Measurements from ENCODE around the gene GANAB.

DNA sequence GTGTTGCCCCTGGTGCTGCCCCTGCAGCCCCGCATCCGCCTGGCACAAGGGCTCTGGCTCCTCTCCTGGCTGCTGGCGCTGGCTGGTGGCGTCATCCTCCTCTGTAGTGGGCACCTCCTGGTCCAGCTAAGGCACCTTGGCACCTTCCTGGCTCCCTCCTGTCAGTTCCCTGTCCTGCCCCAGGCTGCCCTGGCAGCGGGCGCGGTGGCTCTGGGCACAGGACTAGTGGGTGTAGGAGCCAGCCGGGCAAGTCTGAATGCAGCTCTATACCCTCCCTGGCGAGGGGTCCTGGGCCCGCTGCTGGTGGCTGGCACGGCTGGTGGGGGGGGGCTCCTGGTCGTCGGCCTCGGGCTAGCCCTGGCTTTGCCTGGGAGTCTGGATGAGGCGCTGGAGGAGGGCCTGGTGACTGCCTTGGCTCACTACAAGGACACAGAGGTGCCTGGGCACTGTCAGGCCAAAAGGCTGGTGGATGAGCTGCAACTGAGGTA is 33.1 kb downstream of the GANAB start:
- TF ChIP-seq POLR2A (IDR thresholded peaks at IDR 0.05) (no peak), CTCF (IDR thresholded peaks at IDR 0.05) (no peak)
